Hepatocyte (in vitro differentiated cells): ENCODE results near the gene SPANXN3. TPM values are rescaled to one million over a fixed set of nuclear protein-coding genes. Genes with fewer than 3 reads are reported as not detected.
A peak's percentile ranks its signal among the peaks of the same experiment; 100 is the strongest.
"Not testable (repeated sequence)": the region's sequence is repeated elsewhere in the genome, so short reads cannot be mapped to it uniquely, and the experiment has no call there.

Source experiments
- DNase-seq: peaks from one replicate; pipeline ENCODE4 v3.0.0-alpha.2; 2016; ENCODE audit warnings: low spot score
- H2AFZ ChIP-seq: fragments of 200-600 bp; sonication (generic); 2 replicates; pipeline ENCODE4 v1.6.0; 2016; ENCODE audit warnings: antibody characterized with exemption, mild to moderate bottlenecking
- H3K27ac ChIP-seq: fragments of 200-600 bp; sonication (generic); 2 replicates; pipeline ENCODE4 v1.5.1; 2016; ENCODE audit warnings: mild to moderate bottlenecking
- H3K27me3 ChIP-seq: fragments of 200-600 bp; sonication (generic); 2 replicates; pipeline ENCODE4 v1.6.1; 2016
- H3K36me3 ChIP-seq: fragments of 200-600 bp; sonication (generic); replicated peaks from 2 replicates; pipeline ENCODE4 v1.5.1; 2016; ENCODE audit warnings: low read depth; ENCODE audit not compliant: insufficient read depth
- H3K4me1 ChIP-seq: fragments of 200-600 bp; sonication (generic); 2 replicates; pipeline ENCODE4 v1.5.1; 2016; ENCODE audit warnings: mild to moderate bottlenecking, moderate library complexity; ENCODE audit not compliant: insufficient read depth
- H3K4me2 ChIP-seq: fragments of 200-600 bp; sonication (generic); 2 replicates; pipeline ENCODE4 v1.6.0; 2016
- H3K4me3 ChIP-seq: fragments of 200-600 bp; sonication (generic); 2 replicates; pipeline ENCODE4 v1.5.1; 2016; ENCODE audit warnings: mild to moderate bottlenecking
- H3K79me2 ChIP-seq: fragments of 200-600 bp; sonication (generic); 2 replicates; pipeline ENCODE4 v1.6.0; 2017; ENCODE audit warnings: mild to moderate bottlenecking
- H3K9me2 ChIP-seq: fragments of 200-600 bp; sonication (generic); replicated peaks from 2 replicates; pipeline ENCODE4 v1.6.0; 2017; ENCODE audit warnings: mild to moderate bottlenecking; ENCODE audit not compliant: insufficient read depth
- H3K9me3 ChIP-seq: fragments of 200-600 bp; sonication (generic); 2 replicates; pipeline ENCODE4 v1.5.1; 2016; ENCODE audit warnings: low read depth, mild to moderate bottlenecking
- H4K20me1 ChIP-seq: fragments of 200-600 bp; sonication (generic); 2 replicates; pipeline ENCODE4 v1.6.0; 2016; ENCODE audit warnings: mild to moderate bottlenecking; ENCODE audit not compliant: insufficient read depth, poor library complexity, severe bottlenecking
- CTCF ChIP-seq: fragments of 200-600 bp; sonication (generic); IDR thresholded peaks from 2 replicates; pipeline ENCODE4 v1.5.1; 2016; ENCODE audit warnings: antibody characterized with exemption, mild to moderate bottlenecking; ENCODE audit not compliant: poor library complexity
- EZH2 ChIP-seq: fragments of 200-600 bp; sonication (generic); IDR thresholded peaks from 2 replicates; pipeline ENCODE4 v1.6.1; 2016; ENCODE audit warnings: antibody characterized with exemption, mild to moderate bottlenecking, borderline replicate concordance
- EZH2phosphoT487 ChIP-seq: fragments of 200-600 bp; sonication (generic); IDR thresholded peaks from one replicate; pipeline ENCODE4 v1.6.1; 2018; ENCODE audit warnings: antibody characterized with exemption, mild to moderate bottlenecking, low read depth, moderate library complexity; ENCODE audit not compliant: unreplicated experiment, severe bottlenecking
- WGBS: methylation state at CpG from one replicate; pipeline ENCODE4 v1.1.6; 2016; ENCODE audit warnings: low lambda C conversion rate; ENCODE audit errors: missing lambda C conversion rate; 5-methylcytosine and 5-hydroxymethylcytosine counted together
- polyA plus RNA-seq: library from polyadenylated mRNA; unstranded; fragments of >200 nt; fragmentation: Nextera tagmentation; extraction: Ambion mirVana; gene quantifications from 2 replicates; pipeline ENCODE4 v1.2.1, GENCODE V29; 2016
- total RNA-seq: library from RNA; depleted of rRNA; stranded (reverse); fragments of >200 nt; gene quantifications from 2 replicates; pipeline ENCODE4 v1.2.3, GENCODE V29; 2014

Gene SPANXN3, protein sequence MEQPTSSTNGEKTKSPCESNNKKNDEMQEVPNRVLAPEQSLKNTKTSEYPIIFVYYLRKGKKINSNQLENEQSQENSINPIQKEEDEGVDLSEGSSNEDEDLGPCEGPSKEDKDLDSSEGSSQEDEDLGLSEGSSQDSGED
- total RNA-seq, result 0.52 and 0.60 TPM in 2 replicates
- 1.3 and 2.8 TPM in 2 replicates for polyA plus RNA-seq

- H4K20me1 ChIP-seq, H3K27ac ChIP-seq, H3K4me3 ChIP-seq, H3K9me3 ChIP-seq, H3K4me1 ChIP-seq, H2AFZ ChIP-seq, H3K36me3 ChIP-seq, H3K9me2 ChIP-seq, H3K27me3 ChIP-seq, DNase-seq, H3K79me2 ChIP-seq: not testable (repeated sequence)
- WGBS, result 67% methylated on average over 1 of the region's 5 CpGs
- H3K4me2 ChIP-seq, result peak within 1 kb of the TSS; percentile 25
Measured at GRCh38 chrX:143517375-143517774, at the start of gene SPANXN3. TSS of gene SPANXN3 (minus strand) at chrX:143517475. CDS start at chrX:143517391, 84 bp downstream.

DNA sequence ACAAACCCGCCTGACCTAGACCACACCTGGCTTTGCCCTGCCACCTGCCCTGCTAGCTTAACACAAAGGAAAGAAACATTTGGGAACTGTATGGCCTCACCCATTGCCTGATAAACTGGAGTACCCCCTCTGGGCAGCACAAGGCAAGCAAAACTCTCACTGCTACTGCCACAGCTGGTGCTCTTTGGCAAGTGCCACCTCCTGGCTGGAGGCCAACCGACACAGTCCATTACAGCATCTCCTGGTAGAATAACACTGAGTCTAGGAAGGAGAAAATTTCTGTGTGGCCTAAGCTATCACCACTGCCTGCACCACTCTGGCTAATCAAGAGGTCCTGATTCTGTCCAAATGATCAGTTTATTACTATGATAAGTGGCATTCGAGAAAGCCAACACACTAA lies 18.9 kb upstream of the SPANXN3 start:
- H3K4me2 ChIP-seq, result no peak overlapping the region
- DNase-seq, result no peak
- TF ChIP-seq EZH2phosphoT487 (no peak), CTCF (no peak), EZH2 (no peak)
- H3K27me3 ChIP-seq, result no peaks in the 10 kb centered on the region
- H3K9me2 ChIP-seq, result no peaks in the 10 kb centered on the region
- no peaks in the 10 kb centered on the region for H3K4me1 ChIP-seq
- no peak overlapping the region for H3K4me3 ChIP-seq
- H3K36me3 ChIP-seq, result no peaks in the 10 kb centered on the region
- H3K79me2 ChIP-seq, result no peaks in the 10 kb centered on the region
- WGBS, result 70% methylated on average over 3 of the region's 3 CpGs
- H2AFZ ChIP-seq, result no peak overlapping the region
- peaks cover 4% of the 10 kb centered on the region for H3K9me3 ChIP-seq
- no peaks in the 10 kb centered on the region for H4K20me1 ChIP-seq
- H3K27ac ChIP-seq, result no peak overlapping the region

DNA sequence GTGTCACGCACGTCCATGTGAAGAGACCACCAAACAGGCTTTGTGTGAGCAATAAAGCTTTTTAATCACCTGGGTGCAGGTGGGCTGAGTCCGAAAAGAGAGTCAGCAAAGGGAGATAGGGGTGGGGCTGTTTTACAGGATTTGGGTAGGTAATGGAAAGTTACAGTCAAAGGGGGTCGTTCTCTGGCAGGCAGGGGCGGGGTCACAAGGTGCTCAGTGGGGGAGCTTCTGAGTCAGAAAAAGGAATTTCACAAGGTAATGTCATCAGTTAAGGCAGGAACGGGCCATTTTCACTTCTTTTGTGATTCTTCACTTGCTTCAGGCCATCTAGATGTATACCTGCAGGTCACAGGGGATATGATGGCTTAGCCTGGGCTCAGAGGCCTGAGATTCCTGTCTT lies 15.1 kb downstream of the SPANXN3 start:
- not testable (repeated sequence) for H2AFZ ChIP-seq, H3K4me1 ChIP-seq, H3K4me2 ChIP-seq, H3K4me3 ChIP-seq, H3K36me3 ChIP-seq, H3K79me2 ChIP-seq, H3K9me2 ChIP-seq, H3K9me3 ChIP-seq, H3K27ac ChIP-seq, DNase-seq, H4K20me1 ChIP-seq, H3K27me3 ChIP-seq
- 70% methylated on average over 6 of the region's 6 CpGs for WGBS

DNA sequence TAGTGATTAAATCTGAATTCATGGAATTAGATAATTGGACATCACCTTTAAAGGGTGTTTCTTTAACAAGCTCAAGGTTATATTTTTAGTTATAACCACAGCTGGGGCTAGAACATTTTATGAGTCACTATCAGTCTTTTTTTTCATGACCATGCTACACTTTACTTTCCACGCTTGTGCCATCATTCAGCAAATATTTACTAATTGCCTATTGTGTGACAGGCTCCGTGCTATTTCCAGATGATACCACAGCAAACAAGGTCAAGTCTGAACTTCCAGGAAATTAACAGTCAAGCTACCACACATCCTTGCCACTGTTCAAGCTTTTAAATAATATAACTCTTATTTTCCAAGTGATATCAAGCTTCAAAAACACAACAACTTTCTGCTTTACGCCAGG lies 16.5 kb downstream of the SPANXN3 start:
- TF ChIP-seq CTCF, result no peak
- TF ChIP-seq EZH2phosphoT487, result no peak
- TF ChIP-seq EZH2, result no peak
- no peaks in the 10 kb centered on the region for H3K4me1 ChIP-seq
- WGBS, result 53% methylated on average over 3 of the region's 3 CpGs

DNA sequence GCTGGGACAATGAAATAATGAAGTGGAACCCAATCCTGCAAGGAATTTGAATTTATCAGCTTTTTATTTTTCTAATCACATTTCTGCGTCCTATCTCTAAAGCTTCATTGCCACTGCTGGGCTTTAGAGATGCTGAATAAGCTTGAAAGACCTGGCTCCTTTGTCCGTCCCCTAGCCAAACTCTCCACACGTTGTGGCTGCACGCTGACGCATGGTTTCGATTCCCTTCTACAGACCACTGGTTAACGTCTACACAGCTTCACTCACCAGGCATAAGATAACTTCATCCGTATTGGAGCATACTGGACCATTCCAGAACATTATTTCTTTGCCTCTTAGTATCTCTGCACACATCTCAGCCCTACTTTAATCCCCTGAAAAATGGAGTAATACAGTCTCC lies 31.2 kb downstream of the SPANXN3 start:
- no peak overlapping the region for H2AFZ ChIP-seq
- H3K4me3 ChIP-seq, result no peak overlapping the region
- no peak overlapping the region for H3K4me2 ChIP-seq
- DNase-seq, result no peak
- H3K36me3 ChIP-seq, result no peaks in the 10 kb centered on the region
- H3K4me1 ChIP-seq, result no peaks in the 10 kb centered on the region
- no peaks in the 10 kb centered on the region for H4K20me1 ChIP-seq
- no peak overlapping the region for H3K27ac ChIP-seq
- no peaks in the 10 kb centered on the region for H3K9me3 ChIP-seq
- no peak for TF ChIP-seq EZH2
- TF ChIP-seq EZH2phosphoT487, result no peak
- TF ChIP-seq CTCF, result no peak
- H3K27me3 ChIP-seq, result no peaks in the 10 kb centered on the region
- no peaks in the 10 kb centered on the region for H3K9me2 ChIP-seq
- H3K79me2 ChIP-seq, result no peaks in the 10 kb centered on the region
- WGBS, result 81% methylated on average over 8 of the region's 8 CpGs

More for the DNA sequence above, 16.5 kb downstream of the SPANXN3 start:
- Histone ChIP-seq H3K27me3 (no peaks in the 10 kb centered on the region), H3K79me2 (no peaks in the 10 kb centered on the region), H3K27ac (no peak overlapping the region), H4K20me1 (no peaks in the 10 kb centered on the region), H3K4me2 (no peak overlapping the region), H3K9me2 (no peaks in the 10 kb centered on the region), H3K9me3 (no peaks in the 10 kb centered on the region), H3K36me3 (no peaks in the 10 kb centered on the region), H2AFZ (no peak overlapping the region), H3K4me3 (no peak overlapping the region)
- no peak for DNase-seq
